CD4-positive, alpha-beta T cell (primary cell): ENCODE measurements around the gene PSMC2. TPM values are rescaled to one million over a fixed set of nuclear protein-coding genes. Genes with fewer than 3 reads are reported as not detected.

Source experiments
- ATAC-seq: fragments of 200-7000 bp; cut with Tn5 transposase; one replicate; pipeline ENCODE4 v1.10.0; 2022; ENCODE audit warnings: mild to moderate bottlenecking; ENCODE audit not compliant: poor library complexity
- CTCF ChIA-PET: fragments of 350-600 bp; sonication (Branson Sonifier 250); formaldehyde crosslinking; loops from one replicate; lab custom pipeline; 2021; ENCODE audit warnings: antibody characterized with exemption, inconsistent platforms; lab: Charles Lee
- POLR2A ChIA-PET: fragments of 350-600 bp; sonication (Branson Sonifier 250); formaldehyde crosslinking; loops from one replicate; lab custom pipeline; 2021; ENCODE audit warnings: antibody characterized with exemption, inconsistent platforms; lab: Charles Lee
- DNase-seq, 14 experiments: peaks; one replicate each; pipeline ENCODE4 v3.0.0-alpha.2; 2013 to 2020; ENCODE audit warnings: mixed read lengths in 2 of 14
- H3K27ac ChIP-seq, 2 donors: one replicate each; pipeline versions ENCODE4 v1.5.1 to v1.7.0; 2013; ENCODE audit warnings: low read length in 2 of 2, low read depth in 1 of 2, mild to moderate bottlenecking in 1 of 2
- H3K27me3 ChIP-seq, 2 experiments: 1 replicate in 1 of 2; 2 replicates in 1 of 2; pipeline versions ENCODE4 v1.6.1 to v1.7.0; 2013; ENCODE audit warnings: low read length in 2 of 2, control low read depth in 1 of 2, mild to moderate bottlenecking in 1 of 2, moderate library complexity in 1 of 2; ENCODE audit not compliant: insufficient read depth in 2 of 2, control insufficient read depth in 1 of 2
- H3K36me3 ChIP-seq: one replicate; pipeline ENCODE4 v1.6.1; 2013; ENCODE audit warnings: low read length, control low read depth; ENCODE audit not compliant: insufficient read depth
- H3K4me1 ChIP-seq: one replicate; pipeline ENCODE4 v1.6.1; 2013; ENCODE audit warnings: low read length, control low read depth; ENCODE audit not compliant: insufficient read depth
- H3K4me3 ChIP-seq: one replicate; pipeline ENCODE4 v1.5.1; 2013; ENCODE audit warnings: mild to moderate bottlenecking, low read length, moderate library complexity
- H3K9me3 ChIP-seq, 2 experiments: 1 replicate in 1 of 2; 2 replicates in 1 of 2; pipeline versions ENCODE4 v1.6.1 to v1.7.0; 2013; ENCODE audit warnings: low read length in 2 of 2, mild to moderate bottlenecking in 2 of 2, control low read depth in 1 of 2, moderate library complexity in 1 of 2; ENCODE audit not compliant: control insufficient read depth in 1 of 2, insufficient read depth in 1 of 2
- H3K27ac Mint-ChIP-seq: one replicate; pipeline ENCODE4 v1.8.0; 2020; ENCODE audit warnings: mixed read lengths
- H3K27me3 Mint-ChIP-seq: one replicate; pipeline ENCODE4 v1.8.0; 2021; ENCODE audit warnings: mixed read lengths
- H3K36me3 Mint-ChIP-seq: one replicate; pipeline ENCODE4 v1.8.0; 2021; ENCODE audit warnings: low read depth, mixed read lengths
- H3K4me1 Mint-ChIP-seq: one replicate; pipeline ENCODE4 v1.8.0; 2021; ENCODE audit warnings: low read depth, mixed read lengths
- H3K4me3 Mint-ChIP-seq: one replicate; pipeline ENCODE4 v1.8.0; 2020; ENCODE audit warnings: mild to moderate bottlenecking, mixed read lengths
- H3K9me3 Mint-ChIP-seq: one replicate; pipeline ENCODE4 v1.8.0; 2020; ENCODE audit warnings: mixed read lengths
- intact Hi-C, 2 experiments: fragments of 100-400 bp; cut with DNase I in 1 of 2; cut with micrococcal nuclease in 1 of 2; formaldehyde crosslinking; loops; one replicate each; pipeline versions ENCODE4 v1.15.1 to v1.9.0; 2023 to 2025; cut with DNase I, micrococcal nuclease
- polyA plus RNA-seq, 2 donors: library from polyadenylated mRNA; unstranded; fragments of 120-200 nt; gene quantifications; one replicate each; pipeline ENCODE4 v1.2.1, GENCODE V29; 2013
- total RNA-seq, 174 experiments: library from RNA in 2 of 174; stranded (reverse) in 2 of 174; gene quantifications; one replicate each; pipeline ENCODE4 v1.2.3 and lab custom pipeline; 2021 to 2026
- TF ChIP-seq, protein P1 (sequence below): fragments of 200-600 bp; IDR thresholded peaks from one replicate; pipeline ENCODE4 v1.8.0; 2022; ENCODE audit warnings: antibody characterized with exemption, mild to moderate bottlenecking

The PSMC2 gene
- total RNA-seq (100 to 1,000 TPM; 101 to 102 TPM), total RNA-seq (lab: John Stamatoyannopoulos, UW) (51.6 to 326 (median 78.9) reads per million in 172 experiments)
- polyA plus RNA-seq (2013, experiment 1 of 2): 78.0 TPM
- polyA plus RNA-seq (2013, experiment 2 of 2): 81.8 TPM

DNA sequence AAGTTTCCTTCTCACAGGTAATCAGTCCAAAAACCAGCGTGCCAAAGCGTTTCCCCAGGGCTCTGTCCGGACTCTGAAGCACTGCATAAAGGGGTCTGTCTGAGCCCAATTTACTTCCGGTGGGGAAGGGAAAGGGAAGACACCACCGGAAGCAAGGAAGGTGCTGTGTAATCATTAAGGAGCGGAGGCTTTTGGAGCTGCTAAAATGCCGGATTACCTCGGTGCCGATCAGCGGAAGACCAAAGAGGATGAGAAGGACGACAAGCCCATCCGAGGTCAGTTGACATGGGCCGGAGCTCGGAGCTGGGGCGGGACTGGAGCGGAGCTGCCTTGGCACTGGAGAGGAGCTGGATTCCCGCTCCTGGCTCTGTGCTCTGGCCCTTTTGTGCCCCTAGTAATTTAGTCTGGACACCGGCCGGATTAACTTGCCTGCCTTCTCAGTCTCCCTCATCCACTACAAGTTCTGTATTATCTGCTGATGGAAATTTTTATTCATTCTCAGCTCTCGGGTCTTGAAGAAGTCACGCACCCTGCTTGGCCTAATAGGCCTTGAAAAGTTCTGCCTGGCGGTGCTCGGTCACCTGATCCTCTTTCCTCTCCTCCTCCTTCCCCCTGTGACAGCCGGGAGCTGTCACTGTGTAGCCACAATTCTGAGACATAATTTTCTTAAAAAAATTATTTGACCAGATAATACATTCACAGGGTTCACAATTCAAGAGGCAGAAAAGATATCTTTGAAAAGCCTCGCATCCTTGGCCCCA lies at the start of gene PSMC2:
Gene PSMC2 (plus strand): TSS at position 137 of the 761 bp plus-strand sequence. CDS start 69 bp downstream, at position 206.
- Histone ChIP-seq H3K27me3 (no peaks in the 10 kb centered on the region), H3K27ac (peak within 1 kb of the TSS; percentile 81 to 92), H3K9me3 (no peaks in the 10 kb centered on the region), H3K4me3 (peak within 1 kb of the TSS; percentile 96), H3K4me1 (peaks cover 47% of the 10 kb centered on the region), H3K36me3 (peaks cover 19% of the 10 kb centered on the region)
- TF ChIP-seq, protein P1, sequence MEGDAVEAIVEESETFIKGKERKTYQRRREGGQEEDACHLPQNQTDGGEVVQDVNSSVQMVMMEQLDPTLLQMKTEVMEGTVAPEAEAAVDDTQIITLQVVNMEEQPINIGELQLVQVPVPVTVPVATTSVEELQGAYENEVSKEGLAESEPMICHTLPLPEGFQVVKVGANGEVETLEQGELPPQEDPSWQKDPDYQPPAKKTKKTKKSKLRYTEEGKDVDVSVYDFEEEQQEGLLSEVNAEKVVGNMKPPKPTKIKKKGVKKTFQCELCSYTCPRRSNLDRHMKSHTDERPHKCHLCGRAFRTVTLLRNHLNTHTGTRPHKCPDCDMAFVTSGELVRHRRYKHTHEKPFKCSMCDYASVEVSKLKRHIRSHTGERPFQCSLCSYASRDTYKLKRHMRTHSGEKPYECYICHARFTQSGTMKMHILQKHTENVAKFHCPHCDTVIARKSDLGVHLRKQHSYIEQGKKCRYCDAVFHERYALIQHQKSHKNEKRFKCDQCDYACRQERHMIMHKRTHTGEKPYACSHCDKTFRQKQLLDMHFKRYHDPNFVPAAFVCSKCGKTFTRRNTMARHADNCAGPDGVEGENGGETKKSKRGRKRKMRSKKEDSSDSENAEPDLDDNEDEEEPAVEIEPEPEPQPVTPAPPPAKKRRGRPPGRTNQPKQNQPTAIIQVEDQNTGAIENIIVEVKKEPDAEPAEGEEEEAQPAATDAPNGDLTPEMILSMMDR: no peak
- Mint-ChIP-seq H3K27me3 (no peaks in the 10 kb centered on the region), H3K4me3 (peak within 1 kb of the TSS; percentile 100), H3K4me1 (peaks cover 78% of the 10 kb centered on the region), H3K36me3 (peaks cover 48% of the 10 kb centered on the region), H3K27ac (peak within 1 kb of the TSS; percentile 96), H3K9me3 (no peaks in the 10 kb centered on the region)
- DNase-seq: peak; percentile 69 to 93 (median 74)
- POLR2A ChIA-PET: interaction anchor here (0.7 to 1.4 kb wide), 11 partner anchors 9 to 1595 kb away, joined by 3 to 7 read pairs (median 4); partner anchors contain the start of genes ARMC10, FBXL13, NAPEPLD and PMPCB
- intact Hi-C loops: loop anchor here in 1 of 2 experiments (1.0 kb wide), 1 partner anchor 50 kb away; the partner anchor contains the start of gene PMPCB
- CTCF ChIA-PET: interaction anchor here (0.6 to 1.5 kb wide), 2 partner anchors 50 to 1571 kb away, joined by 3 to 4 read pairs; partner anchors contain the start of gene PMPCB
- ATAC-seq: peak; percentile 55

DNA sequence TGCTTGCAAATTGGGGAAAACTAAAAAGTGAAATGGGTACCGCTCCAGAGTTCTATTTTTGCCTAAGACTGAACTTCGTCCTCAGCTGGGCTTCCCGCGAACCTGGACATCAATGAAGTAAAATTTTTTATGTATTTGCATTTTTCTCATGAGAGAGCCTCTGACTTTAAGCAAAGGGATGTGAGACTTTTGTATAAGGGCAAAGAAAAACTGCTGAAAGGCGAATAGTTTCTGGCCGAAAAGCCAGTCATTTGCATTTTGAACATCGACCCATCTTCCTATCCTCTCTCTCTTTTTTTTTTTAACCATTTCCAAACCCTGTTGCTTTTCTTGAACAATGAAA lies 49.6 kb upstream of the PSMC2 start:
- POLR2A ChIA-PET: interaction anchor here (0.6 to 1.6 kb wide), 5 partner anchors 10 to 50 kb away, joined by 3 to 6 read pairs (median 3); partner anchors contain the start of genes DNAJC2 and PSMC2
- Histone ChIP-seq H3K4me3 (peak overlapping the region; percentile 80), H3K27ac (peak overlapping the region; percentile 80 to 87), H3K36me3 (peaks cover 33% of the 10 kb centered on the region), H3K9me3 (no peaks in the 10 kb centered on the region), H3K27me3 (no peaks in the 10 kb centered on the region), H3K4me1 (peaks cover 20% of the 10 kb centered on the region)
- Mint-ChIP-seq H3K27me3 (no peaks in the 10 kb centered on the region), H3K36me3 (peaks cover 49% of the 10 kb centered on the region), H3K4me3 (peak overlapping the region; percentile 94), H3K27ac (peak overlapping the region; percentile 85), H3K4me1 (peaks cover 47% of the 10 kb centered on the region), H3K9me3 (no peaks in the 10 kb centered on the region)
- ATAC-seq (no peak), DNase-seq (no peak)
- TF ChIP-seq, protein P1: no peak
- CTCF ChIA-PET: interaction anchor here (0.5 to 1.2 kb wide), 3 partner anchors 14 to 49 kb away, joined by 3 to 4 read pairs (median 3); partner anchors contain the start of gene PSMC2
- intact Hi-C loops: loop anchor here (1.0 to 10.0 kb wide), 11 partner anchors 18 to 1619 kb away; partner anchors contain the start of genes FBXL13 (in 1 of the 2), ORC5 (in 1 of the 2) and PSMC2 (in 1 of the 2)

DNA sequence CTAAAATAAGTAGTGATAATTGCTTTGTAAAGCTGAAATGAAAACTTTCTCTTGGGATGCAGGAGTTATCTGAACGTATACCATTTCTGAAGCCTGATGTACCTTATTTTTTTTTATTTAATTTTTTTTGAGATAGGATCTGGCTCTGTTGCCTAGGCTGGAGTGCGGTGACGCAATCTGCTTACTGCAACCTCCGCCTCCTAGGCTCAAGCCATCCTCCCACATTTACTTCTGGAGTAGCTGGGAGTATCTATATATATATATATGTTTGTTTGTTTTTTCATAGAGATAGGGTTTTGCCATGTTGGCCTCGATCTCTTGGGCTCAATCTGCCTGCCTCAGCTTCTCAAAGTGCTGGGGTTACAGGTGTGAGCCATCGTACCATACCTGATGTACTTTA lies 47.8 kb upstream of the PSMC2 start:
- H3K4me3 Mint-ChIP-seq: no peak overlapping the region
- no peaks in the 10 kb centered on the region for H3K9me3 Mint-ChIP-seq

More for the DNA sequence above, 47.8 kb upstream of the PSMC2 start:
- no peak for ATAC-seq
- H3K9me3 ChIP-seq: no peaks in the 10 kb centered on the region
- peaks cover 51% of the 10 kb centered on the region for H3K36me3 ChIP-seq
- H3K27ac ChIP-seq: no peak overlapping the region
- TF ChIP-seq, protein P1: no peak
- peaks cover 25% of the 10 kb centered on the region for H3K4me1 ChIP-seq
- Mint-ChIP-seq H3K27ac (no peak overlapping the region), H3K4me1 (peaks cover 58% of the 10 kb centered on the region), H3K27me3 (no peaks in the 10 kb centered on the region), H3K36me3 (peaks cover 67% of the 10 kb centered on the region)
- H3K27me3 ChIP-seq: no peaks in the 10 kb centered on the region
- POLR2A ChIA-PET: interaction anchor here (1.4 kb wide), 1 partner anchor 225 kb away, joined by 3 read pairs; the partner anchor contains the start of genes ARMC10 and FBXL13
- intact Hi-C loops: loop anchor here (2.0 to 10.0 kb wide), 7 partner anchors 43 to 1618 kb away; partner anchors contain the start of genes FBXL13 (in 1 of the 2) and ORC5 (in 1 of the 2)
- no peak overlapping the region for H3K4me3 ChIP-seq
- CTCF ChIA-PET: no interaction called here
- no peak for DNase-seq
